Pancreas (tissue), 10 donors: ENCODE measurements around the gene TTC23L. TPM values are rescaled to one million over a fixed set of nuclear protein-coding genes. Genes with fewer than 3 reads are reported as not detected.
"Not testable (repeated sequence)": the region's sequence is repeated elsewhere in the genome, so short reads cannot be mapped to it uniquely, and the experiment has no call there.

ENCODE experiments used
- ATAC-seq, 4 donors: fragments of 200-7000 bp; cut with Tn5 transposase; one replicate each; pipeline versions ENCODE4 v1.8.0 to v1.9.1; 2020; ENCODE audit warnings: mild to moderate bottlenecking in 4 of 4, moderate library complexity in 4 of 4
- DNase-seq, 6 donors: peaks; one replicate each; pipeline ENCODE4 v3.0.0-alpha.2; 2020
- FAIRE-seq: peaks from 2 replicates; lab custom pipeline; 2012; peaks lifted over from hg19 to GRCh38; lab: Jason Lieb, UNC
- H3K27ac ChIP-seq, 4 donors: fragments of 200-600 bp; sonication (generic); 1 replicate in 3 of 4; 2 replicates in 1 of 4; pipeline versions ENCODE4 v1.5.0 to v1.8.0; 2020
- H3K27me3 ChIP-seq, 4 donors: fragments of 200-600 bp; one replicate each; pipeline ENCODE4 v1.8.0; 2021
- H3K36me3 ChIP-seq, 3 donors: fragments of 200-600 bp; sonication (generic) in 1 of 3; one replicate each; pipeline versions ENCODE4 v1.5.0 to v1.8.0; 2020 to 2021
- H3K4me1 ChIP-seq, 3 donors: fragments of 200-600 bp; one replicate each; pipeline ENCODE4 v1.8.0; 2021
- H3K4me3 ChIP-seq, 4 donors: fragments of 200-600 bp; sonication (generic) in 2 of 4; one replicate each; pipeline versions ENCODE4 v1.5.0 to v1.8.0; 2020 to 2021
- H3K9me3 ChIP-seq, 4 donors: fragments of 200-600 bp; one replicate each; pipeline ENCODE4 v1.8.0; 2021
- CTCF ChIP-seq, 4 donors: fragments of 200-600 bp; sonication (generic) in 3 of 4; IDR thresholded peaks; one replicate each; pipeline versions ENCODE4 v1.5.0 to v1.8.0; 2021; ENCODE audit warnings: antibody characterized with exemption in 4 of 4
- WGBS, 2 donors: extraction: QIAGEN DNeasy Blood & Tissue Kit; methylation state at CpG; one replicate each; pipeline ENCODE4 v1.1.7; 2013; 5-methylcytosine and 5-hydroxymethylcytosine counted together
- intact Hi-C, 3 donors: fragments of 100-400 bp; cut with DNase I; formaldehyde crosslinking; loops; one replicate each; pipeline versions ENCODE4 v1.11.1 to v1.14.2; 2022
- polyA plus RNA-seq, 2 donors: library from polyadenylated mRNA; stranded (reverse); fragments of 200-250 nt; gene quantifications; one replicate each; pipeline ENCODE4 v1.2.3, GENCODE V29; 2013
- total RNA-seq, 6 donors: library from RNA; stranded (reverse); fragmentation: NEBNext Ultra II Directional in 4 of 6; extraction: Animal tissue kit (Norgen Biotek cat#: 25700) in 4 of 6; gene quantifications; one replicate each; pipeline versions ENCODE4 v1.2.1 to v1.2.4, GENCODE V29; 2021 to 2023
- donor health status: healthy with polysubstance abuse.
- donor health status: DM: no; HTN: no; CAD: no; lungs with moderate emphysema.
- donor health status: DM: no; HTN: no; CAD: no.
- donor health status: control.
- donor health status: control.
- donor health status: Bipolar disorder and iron deficiency.
- donor health status: DM: yes; HTN: yes; CAD: no.
- donor health status: DM: no; HTN: no; CAD: no.
- donor health status: DM: no; HTN: no; CAD: no.
- donor health status: DM: yes; HTN: yes; CAD: no.

The TTC23L gene
- total and polyA plus RNA-seq, 8 donors: 0.04 to 0.66 (median 0.19) TPM

- DNase-seq: no peak
- Histone ChIP-seq H3K4me1 (peaks cover 11 to 22% (median 21%) of the 10 kb centered on the region in 3 donors), H3K4me3 (peak overlapping the region; percentile 87 to 94 (median 92)), H3K27ac (no peak overlapping the region), H3K36me3 (peaks cover 0 to 20% (median 0%) of the 10 kb centered on the region in 3 donors), H3K27me3 (no peaks in the 10 kb centered on the region), H3K9me3 (no peaks in the 10 kb centered on the region)
- WGBS, 2 donors: 9 to 11% methylated on average over 6 of the region's 6 CpGs
- TF ChIP-seq CTCF (IDR thresholded peaks at IDR 0.05): no peak
- no peak for ATAC-seq
- no peak for FAIRE-seq
- intact Hi-C loops: no loop called here
These were observed 77.6 kb downstream of the TTC23L start for GRCh38 chr5:34916518-34916917.

- no peak for ATAC-seq
- H3K4me3 ChIP-seq: no peak overlapping the region
These were observed 79.1 kb downstream of the TTC23L start for GRCh38 chr5:34918025-34918424.

GRCh38 chr5:34919077-34919476 is 80.1 kb downstream of the TTC23L start:
- intact Hi-C loops: no loop called here
- TF ChIP-seq CTCF (IDR thresholded peaks at IDR 0.05): no peak
- WGBS, 2 donors: 83 to 87% methylated on average over 4 of the region's 4 CpGs
- no peak for DNase-seq
- no peak overlapping the region for H3K27ac ChIP-seq
- H3K27me3 ChIP-seq: no peaks in the 10 kb centered on the region
- H3K9me3 ChIP-seq: no peaks in the 10 kb centered on the region
- no peak overlapping the region for H3K4me3 ChIP-seq
- ATAC-seq: no peak
- FAIRE-seq: no peak
- peaks cover 0 to 27% (median 7%) of the 10 kb centered on the region in 3 donors for H3K36me3 ChIP-seq
- H3K4me1 ChIP-seq: peaks cover 10 to 25% (median 24%) of the 10 kb centered on the region in 3 donors

More at GRCh38 chr5:34918025-34918424, 79.1 kb downstream of the TTC23L start:
- intact Hi-C loops: no loop called here
- H3K36me3 ChIP-seq: peaks cover 0 to 20% (median 3%) of the 10 kb centered on the region in 3 donors
- no peak for TF ChIP-seq CTCF (IDR thresholded peaks at IDR 0.05)
- no peak overlapping the region for H3K27ac ChIP-seq
- H3K9me3 ChIP-seq: no peaks in the 10 kb centered on the region
- no peaks in the 10 kb centered on the region for H3K27me3 ChIP-seq
- H3K4me1 ChIP-seq: peaks cover 11 to 22% (median 21%) of the 10 kb centered on the region in 3 donors
- 77 to 81% methylated on average over 4 of the region's 4 CpGs for WGBS, 2 donors
- no peak for FAIRE-seq
- DNase-seq: no peak

- Histone ChIP-seq H3K36me3 (peaks cover 0 to 49% (median 20%) of the 10 kb centered on the region in 3 donors), H3K27ac (peak overlapping the region in 1 of 4 donors; percentile 7), H3K4me1 (peaks cover 6 to 13% (median 11%) of the 10 kb centered on the region in 3 donors)
- H3K9me3 ChIP-seq, H3K27me3 ChIP-seq, DNase-seq, ATAC-seq, intact Hi-C loops, H3K4me3 ChIP-seq, FAIRE-seq: not testable (repeated sequence)
- WGBS, 2 donors: 88% methylated on average over 9 of the region's 9 CpGs
These were observed 84.3 kb downstream of the TTC23L start for GRCh38 chr5:34923256-34923655.

- DNase-seq (peak in 1 of 6 donors; percentile 25), FAIRE-seq (no peak)
- peak overlapping the region in 1 of 4 donors; percentile 7 for H3K27ac ChIP-seq
These were observed 84.9 kb downstream of the TTC23L start for GRCh38 chr5:34923694-34924461.

More at GRCh38 chr5:34923694-34924461, 84.9 kb downstream of the TTC23L start:
- no peak for TF ChIP-seq CTCF (IDR thresholded peaks at IDR 0.05)
- Histone ChIP-seq H3K36me3 (peaks cover 0 to 49% (median 20%) of the 10 kb centered on the region in 3 donors), H3K9me3 (no peaks in the 10 kb centered on the region), H3K4me1 (peaks cover 10 to 16% (median 13%) of the 10 kb centered on the region in 3 donors), H3K27me3 (no peaks in the 10 kb centered on the region), H3K4me3 (no peak overlapping the region)
- whole genome bisulfite sequencing, 2 donors: 36% methylated on average over 3 of the region's 3 CpGs
- ATAC-seq: peak; percentile 67 to 85 (median 74)
- intact Hi-C loops: no loop called here
